Measurements from ENCODE around the gene TIGD1.

- no peak for TF ChIP-seq CTCF (IDR thresholded peaks at IDR 0.05; ENCODE audit: low read depth, low read length)
- TF ChIP-seq MAX (IDR thresholded peaks at IDR 0.05; ENCODE audit: low read depth, low read length): no peak
These were observed 15.3 kb downstream of the TIGD1 start for GRCh38 chr2:232534940-232535651.
